H1 (cell line): Measurements from ENCODE around the gene APOO. TPM values are rescaled to one million over a fixed set of nuclear protein-coding genes. Genes with fewer than 3 reads are reported as not detected.

Source experiments
- CTCF ChIA-PET: fragments of 300-600 bp; sonication (Branson Sonifier 250); formaldehyde crosslinking; loops from one replicate; lab custom pipeline; 2021; ENCODE audit not compliant: partially characterized antibody; lab: Charles Lee
- POLR2A ChIA-PET: fragments of 300-600 bp; sonication (Branson Sonifier 250); formaldehyde crosslinking; loops from one replicate; lab custom pipeline; 2021; ENCODE audit warnings: inconsistent platforms; ENCODE audit not compliant: partially characterized antibody; lab: Charles Lee
- DNase-seq, 2 experiments: peaks; one replicate each; pipeline versions ENCODE4 v3.0.0 to v3.0.0-alpha.2; 2010 to 2022; ENCODE audit warnings: low spot score in 2 of 2, low read depth in 1 of 2, mixed read lengths in 1 of 2
- FAIRE-seq: peaks from 2 replicates; lab custom pipeline; 2011; peaks lifted over from hg19 to GRCh38; lab: Jason Lieb, UNC
- H2AFZ ChIP-seq: 2 replicates; pipeline ENCODE4 v1.8.1; 2012; ENCODE audit warnings: low read length, inconsistent platforms
- H2AK5ac ChIP-seq: 2 replicates; pipeline ENCODE4 v1.6.1; 2013; ENCODE audit warnings: low read depth, low read length
- H2BK120ac ChIP-seq: replicated peaks from 2 replicates; pipeline ENCODE3; 2013; ENCODE audit warnings: low read depth, low read length, inconsistent platforms
- H2BK12ac ChIP-seq: 2 replicates; pipeline ENCODE4 v1.6.1; 2013; ENCODE audit warnings: low read depth, low read length
- H2BK15ac ChIP-seq: 2 replicates; pipeline ENCODE4 v1.6.1; 2013; ENCODE audit warnings: low read length
- H2BK20ac ChIP-seq: 2 replicates; pipeline ENCODE4 v1.6.1; 2013; ENCODE audit warnings: low read length
- H2BK5ac ChIP-seq: 2 replicates; pipeline ENCODE4 v1.6.1; 2013; ENCODE audit warnings: low read depth, low read length
- H3K14ac ChIP-seq: 2 replicates; pipeline ENCODE4 v1.6.1; 2013; ENCODE audit warnings: inconsistent platforms; ENCODE audit not compliant: insufficient read length
- H3K18ac ChIP-seq: 2 replicates; pipeline ENCODE4 v1.6.1; 2013; ENCODE audit warnings: low read length; ENCODE audit errors: extremely low read depth
- H3K23ac ChIP-seq: 2 replicates; pipeline ENCODE4 v1.6.1; 2013; ENCODE audit warnings: inconsistent platforms; ENCODE audit not compliant: insufficient read length
- H3K23me2 ChIP-seq: 2 replicates; pipeline ENCODE4 v1.6.1; 2013; ENCODE audit warnings: low read depth, low read length
- H3K27ac ChIP-seq: 2 replicates; pipeline ENCODE4 v1.6.1; 2011; ENCODE audit warnings: low read depth, low read length, inconsistent platforms
- H3K27me3 ChIP-seq, 4 experiments: replicated peaks in 1 of 4; 1 replicate in 1 of 4; 2 replicates in 3 of 4; pipeline versions ENCODE4 v1.6.1 to v1.8.1; 2011 to 2013; ENCODE audit warnings: low read length in 3 of 4, mild to moderate bottlenecking in 3 of 4, inconsistent platforms in 2 of 4, mixed read lengths in 2 of 4, moderate library complexity in 1 of 4; ENCODE audit not compliant: control insufficient read depth in 3 of 4, insufficient read depth in 3 of 4; ENCODE audit errors: extremely low read depth in 1 of 4
- H3K36me3 ChIP-seq, 4 experiments: 2 replicates each; pipeline versions ENCODE4 v1.6.1 to v1.8.1; 2011 to 2013; ENCODE audit warnings: mild to moderate bottlenecking in 4 of 4, low read length in 3 of 4, moderate library complexity in 2 of 4, control low read depth in 1 of 4, inconsistent platforms in 1 of 4; ENCODE audit not compliant: insufficient read depth in 4 of 4, control insufficient read depth in 2 of 4
- H3K4ac ChIP-seq: replicated peaks from 2 replicates; pipeline ENCODE3; 2013; ENCODE audit warnings: low read length, low read depth, mixed read lengths, inconsistent platforms; ENCODE audit not compliant: insufficient read length
- H3K4me1 ChIP-seq, 4 experiments: replicated peaks in 1 of 4; 1 replicate in 1 of 4; 2 replicates in 3 of 4; pipeline versions ENCODE4 v1.6.1 to v1.8.1; 2011 to 2013; ENCODE audit warnings: low read length in 3 of 4, inconsistent platforms in 2 of 4, mixed read lengths in 1 of 4; ENCODE audit not compliant: insufficient read depth in 4 of 4, control insufficient read depth in 3 of 4
- H3K4me2 ChIP-seq, 2 experiments: 2 replicates each; pipeline versions ENCODE4 v1.6.1 to v1.8.1; 2011 to 2013; ENCODE audit warnings: low read depth in 2 of 2, low read length in 2 of 2, control low read depth in 1 of 2, inconsistent platforms in 1 of 2, mild to moderate bottlenecking in 1 of 2; ENCODE audit not compliant: insufficient read depth in 1 of 2
- H3K4me3 ChIP-seq, 4 experiments: fragments of 200-600, 300-600 bp in 1 of 4; sonication (generic), shearing (Covaris generic), sonication (Bioruptor Twin) in 1 of 4; 2 replicates each; pipeline versions ENCODE4 v1.5.1 to v1.8.1; 2011 to 2016; ENCODE audit warnings: low read length in 4 of 4, low read depth in 3 of 4, control low read depth in 2 of 4, inconsistent platforms in 2 of 4, mild to moderate bottlenecking in 2 of 4, mixed read lengths in 1 of 4, moderate library complexity in 1 of 4; ENCODE audit not compliant: insufficient read depth in 2 of 4; ENCODE audit errors: extremely low read depth in 1 of 4
- H3K56ac ChIP-seq: replicated peaks from 2 replicates; pipeline ENCODE3; 2013; ENCODE audit warnings: low read depth, mild to moderate bottlenecking, mixed read lengths, low read length, inconsistent platforms; ENCODE audit not compliant: insufficient read length
- H3K79me1 ChIP-seq: 2 replicates; pipeline ENCODE4 v1.6.1; 2013; ENCODE audit warnings: low read depth, low read length, control low read depth
- H3K79me2 ChIP-seq, 2 experiments: 2 replicates each; pipeline versions ENCODE4 v1.6.1 to v1.8.1; 2012 to 2013; ENCODE audit warnings: low read length in 2 of 2, mild to moderate bottlenecking in 2 of 2, inconsistent platforms in 1 of 2; ENCODE audit not compliant: insufficient read depth in 2 of 2, control insufficient read depth in 1 of 2
- H3K9ac ChIP-seq, 4 experiments: replicated peaks in 1 of 4; 1 replicate in 1 of 4; 2 replicates in 3 of 4; pipeline versions ENCODE4 v1.6.1 to v1.8.1; 2011 to 2013; ENCODE audit warnings: low read depth in 3 of 4, low read length in 3 of 4, control low read depth in 2 of 4, mild to moderate bottlenecking in 2 of 4, moderate library complexity in 2 of 4, inconsistent platforms in 1 of 4; ENCODE audit errors: extremely low read depth in 1 of 4
- H3K9me3 ChIP-seq, 2 experiments: 2 replicates each; pipeline versions ENCODE4 v1.6.1 to v1.8.1; 2012 to 2013; ENCODE audit warnings: mild to moderate bottlenecking in 2 of 2, moderate library complexity in 2 of 2, control low read depth in 1 of 2, inconsistent platforms in 1 of 2, low read depth in 1 of 2, low read length in 1 of 2, mixed read lengths in 1 of 2; ENCODE audit not compliant: insufficient read depth in 2 of 2
- H4K20me1 ChIP-seq, 2 experiments: replicated peaks in 1 of 2; 2 replicates each; pipeline versions ENCODE3 to v1.8.1; 2011 to 2013; ENCODE audit warnings: inconsistent platforms in 2 of 2, low read length in 2 of 2, mild to moderate bottlenecking in 1 of 2; ENCODE audit not compliant: insufficient read depth in 2 of 2, control insufficient read depth in 1 of 2
- H4K5ac ChIP-seq: 2 replicates; pipeline ENCODE4 v1.6.1; 2013; ENCODE audit warnings: low read length, low read depth, mixed read lengths, inconsistent platforms; ENCODE audit not compliant: insufficient read length
- H4K8ac ChIP-seq: 2 replicates; pipeline ENCODE4 v1.8.0; 2013; ENCODE audit warnings: mild to moderate bottlenecking, moderate library complexity, low read length, inconsistent platforms; ENCODE audit not compliant: insufficient read depth; ENCODE audit errors: extremely low read depth
- H4K91ac ChIP-seq: replicated peaks from 2 replicates; pipeline ENCODE3; 2013; ENCODE audit warnings: low read length, mixed read lengths, inconsistent platforms; ENCODE audit not compliant: insufficient read length
- CBX5 ChIP-seq: fragments of 300-800, 300-1000 bp; sonication (generic); IDR thresholded peaks from 2 replicates; pipeline ENCODE4 v1.7.1; 2016; ENCODE audit warnings: antibody characterized with exemption, low read length, low read depth
- CBX8 ChIP-seq: fragments of 300-800, 300-1000 bp; sonication (generic); IDR thresholded peaks from 2 replicates; pipeline ENCODE4 v1.7.1; 2016; ENCODE audit warnings: low read depth, low read length, borderline replicate concordance
- CHD2 ChIP-seq: IDR thresholded peaks from 2 replicates; pipeline ENCODE4 v1.6.1; 2012; ENCODE audit warnings: low read length, improper control_type of control experiment
- CREB1 ChIP-seq: IDR thresholded peaks from 2 replicates; pipeline ENCODE4 v1.6.1; 2012; ENCODE audit warnings: inconsistent platforms
- FOSL1 ChIP-seq: IDR thresholded peaks from 2 replicates; pipeline ENCODE4 v1.6.1; 2011; ENCODE audit warnings: mild to moderate bottlenecking, low read depth, low read length, moderate library complexity; ENCODE audit not compliant: insufficient read depth
- GTF2F1 ChIP-seq: IDR thresholded peaks from 2 replicates; pipeline ENCODE4 v1.6.1; 2012; ENCODE audit warnings: low read depth, low read length, improper control_type of control experiment, borderline replicate concordance
- MAFK ChIP-seq: IDR thresholded peaks from 2 replicates; pipeline ENCODE4 v1.6.1; 2012; ENCODE audit warnings: low read depth, mild to moderate bottlenecking, improper control_type of control experiment, low read length
- TEAD4 ChIP-seq: IDR thresholded peaks from 2 replicates; pipeline ENCODE4 v1.6.1; 2012; ENCODE audit warnings: low read depth, low read length, inconsistent platforms, mixed read lengths
- YY1 ChIP-seq: IDR thresholded peaks from 2 replicates; pipeline ENCODE4 v1.6.1; 2011; ENCODE audit warnings: low read depth, mild to moderate bottlenecking, low read length
- WGBS, 2 experiments: shearing (Covaris generic) in 1 of 2; methylation state at CpG; one replicate each; pipeline versions ENCODE4 v1.1.6 to v1.1.7; 2013 to 2015; ENCODE audit warnings: low lambda C conversion rate in 2 of 2, mixed read lengths in 2 of 2, inconsistent platforms in 1 of 2, low coverage in 1 of 2, missing lambda C conversion rate in 1 of 2; ENCODE audit not compliant: insufficient replicate concordance in 2 of 2, insufficient coverage in 1 of 2, insufficient read length in 1 of 2; ENCODE audit errors: extremely low coverage in 1 of 2, missing lambda C conversion rate in 1 of 2; 5-methylcytosine and 5-hydroxymethylcytosine counted together
- polyA plus RNA-seq, 7 experiments: library from polyadenylated mRNA; depleted of rRNA in 3 of 7; stranded (reverse) in 5 of 7; unstranded in 2 of 7; fragments of >200 nt in 5 of 7; fragments of 200-250 nt in 2 of 7; gene quantifications; 1 replicate in 5 of 7; 2 replicates in 1 of 7; 4 replicates in 1 of 7; pipeline versions ENCODE4 v1.2.1 to v1.2.3, GENCODE V29; 2011 to 2013; ENCODE audit warnings: missing spikeins in 2 of 7, mixed read lengths in 2 of 7
- total RNA-seq: library from RNA; stranded (reverse); fragmentation: NEBNext Ultra II Directional; extraction: Animal tissue kit (Norgen Biotek cat#: 25700); gene quantifications from 2 replicates; pipeline ENCODE4 v1.2.1, GENCODE V29; 2021
- TF ChIP-seq, protein P1 (sequence below): IDR thresholded peaks from 2 replicates; pipeline ENCODE4 v1.6.1; 2012; ENCODE audit warnings: inconsistent platforms

APOO gene
- total and polyA plus RNA-seq, 2 of the 8 experiments (the other 6 are each of a cell fraction or from before 2014, with no cell fraction given), result 25.7 to 45.0 TPM

- POLR2A ChIA-PET, result interaction anchor here (1.1 kb wide), 1 partner anchor 16 kb away, joined by 3 read pairs; no protein-coding TSS in a partner anchor
- CTCF ChIA-PET, result interaction anchor here (0.7 to 1.3 kb wide), 3 partner anchors 15 to 103 kb away, joined by 3 read pairs; partner anchors contain the start of gene SAT1
- WGBS, 2 experiments, result 85% methylated on average over 2 of the region's 3 CpGs; no CpG with 5 or more reads in 1 of the 2 experiments
Observed at GRCh38 chrX:23885803-23886202, 21.9 kb downstream of the APOO start.

More at GRCh38 chrX:23885803-23886202, 21.9 kb downstream of the APOO start:
- Histone ChIP-seq H3K18ac (no peak overlapping the region), H3K27ac (no peak overlapping the region), H4K8ac (no peak overlapping the region), H3K23me2 (no peaks in the 10 kb centered on the region), H3K36me3 (no peaks in the 10 kb centered on the region), H3K27me3 (no peaks in the 10 kb centered on the region), H2BK120ac (no peak overlapping the region), H2BK12ac (no peak overlapping the region), H4K91ac (no peak overlapping the region), H2BK5ac (no peak overlapping the region), H3K4ac (no peak overlapping the region), H4K20me1 (no peaks in the 10 kb centered on the region), H3K4me3 (no peak overlapping the region), H2AK5ac (no peak overlapping the region), H2BK15ac (no peak overlapping the region), H3K23ac (no peak overlapping the region), H3K9ac (no peak overlapping the region; a peak in 1 of 7 replicates), H3K79me2 (no peaks in the 10 kb centered on the region), H2BK20ac (no peak overlapping the region), H3K4me1 (peaks cover 0 to 3% (median 0%) of the 10 kb centered on the region in 4 experiments; a peak in 2 of 7 replicates), H3K9me3 (no peaks in the 10 kb centered on the region), H4K5ac (no peak overlapping the region), H3K56ac (no peak overlapping the region), H3K14ac (no peak overlapping the region), H2AFZ (no peak overlapping the region), H3K79me1 (no peaks in the 10 kb centered on the region), H3K4me2 (no peak overlapping the region)
- DNase-seq (no peak), FAIRE-seq (no peak)
- TF ChIP-seq CBX5, result no peak
- TF ChIP-seq GTF2F1, result no peak
- TF ChIP-seq, protein P1, sequence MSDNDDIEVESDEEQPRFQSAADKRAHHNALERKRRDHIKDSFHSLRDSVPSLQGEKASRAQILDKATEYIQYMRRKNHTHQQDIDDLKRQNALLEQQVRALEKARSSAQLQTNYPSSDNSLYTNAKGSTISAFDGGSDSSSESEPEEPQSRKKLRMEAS, result no peak
- TF ChIP-seq FOSL1, result no peak
- no peak for TF ChIP-seq CREB1
- no peak for TF ChIP-seq CBX8
- no peak for TF ChIP-seq CHD2
- TF ChIP-seq YY1, result no peak
- TF ChIP-seq TEAD4, result no peak
- TF ChIP-seq MAFK, result no peak
